Kidney epithelial cell (primary cell): ENCODE results near the gene SMARCA2. TPM values are rescaled to one million over a fixed set of nuclear protein-coding genes. Genes with fewer than 3 reads are reported as not detected.

Source experiments
- DNase-seq: peaks from one replicate; pipeline ENCODE4 v3.0.0-alpha.2; 2010; ENCODE audit warnings: low read depth
- H3K27me3 ChIP-seq: 2 replicates; pipeline ENCODE4 v1.6.0; 2011; ENCODE audit warnings: low read length; ENCODE audit not compliant: control insufficient read depth, insufficient read depth
- H3K36me3 ChIP-seq: 2 replicates; pipeline ENCODE4 v1.5.1; 2011; ENCODE audit warnings: low read length; ENCODE audit not compliant: control insufficient read depth, insufficient read depth
- H3K4me3 ChIP-seq: 2 replicates; pipeline ENCODE4 v1.5.1; 2011; ENCODE audit warnings: low read depth, mild to moderate bottlenecking, control low read depth, low read length
- CTCF ChIP-seq: IDR thresholded peaks from 2 replicates; pipeline ENCODE4 v1.5.1; 2011; ENCODE audit warnings: mild to moderate bottlenecking, moderate library complexity, low read length, control low read depth, inconsistent platforms; ENCODE audit not compliant: insufficient read depth, poor library complexity, severe bottlenecking
- total RNA-seq: library from RNA; depleted of rRNA; stranded (reverse); fragments of >200 nt; gene quantifications from 2 replicates; pipeline ENCODE4 v1.2.3, GENCODE V29; 2015

SMARCA2 gene
- total RNA-seq, 1 donor from 2014 or later, result 34.3 TPM

GRCh38 chr9:2047144-2047671 is 32.1 kb downstream of the SMARCA2 start:
- no peaks in the 10 kb centered on the region for H3K27me3 ChIP-seq
- DNase-seq, result no peak
- no peak overlapping the region for H3K4me3 ChIP-seq
- no peaks in the 10 kb centered on the region for H3K36me3 ChIP-seq
- TF ChIP-seq CTCF, result no peak

GRCh38 chr9:2047916-2048315 is 32.8 kb downstream of the SMARCA2 start:
- Histone ChIP-seq H3K4me3 (no peak overlapping the region), H3K36me3 (no peaks in the 10 kb centered on the region), H3K27me3 (no peaks in the 10 kb centered on the region)
- TF ChIP-seq CTCF, result no peak
- DNase-seq, result no peak

- Histone ChIP-seq H3K4me3 (no peak overlapping the region), H3K27me3 (no peaks in the 10 kb centered on the region)
These were observed 35.1 kb downstream of the SMARCA2 start for GRCh38 chr9:2050236-2050635.

GRCh38 chr9:2053883-2054845 is 39.0 kb downstream of the SMARCA2 start:
- no peak for TF ChIP-seq CTCF
- no peaks in the 10 kb centered on the region for H3K27me3 ChIP-seq
- H3K36me3 ChIP-seq, result no peaks in the 10 kb centered on the region
- peak; percentile 86 for DNase-seq
- no peak overlapping the region for H3K4me3 ChIP-seq

More at GRCh38 chr9:2050236-2050635, 35.1 kb downstream of the SMARCA2 start:
- no peak for DNase-seq
- no peak for TF ChIP-seq CTCF
- no peaks in the 10 kb centered on the region for H3K36me3 ChIP-seq

- Histone ChIP-seq H3K27me3 (no peaks in the 10 kb centered on the region), H3K4me3 (no peak overlapping the region), H3K36me3 (no peaks in the 10 kb centered on the region)
- no peak for TF ChIP-seq CTCF
- no peak for DNase-seq
These were observed 40.1 kb downstream of the SMARCA2 start for GRCh38 chr9:2055203-2055658.
